HG02759 (cell line): Measurements from ENCODE around the gene HEATR5B.
"Not testable (repeated sequence)": the region's sequence is repeated elsewhere in the genome, so short reads cannot be mapped to it uniquely, and the experiment has no call there.

Experiments used
- ATAC-seq: cut with Tn5 transposase; IDR thresholded peaks from one replicate; pipeline ENCODE4 v1.9.1; 2021; ENCODE audit warnings: mild to moderate bottlenecking, moderate library complexity; ENCODE audit not compliant: unreplicated experiment

HEATR5B gene

GRCh38 chr2:36951027-36951518, 133.1 kb downstream of the HEATR5B start:
- ATAC-seq = no peak

GRCh38 chr2:36949845-36950244, 134.3 kb downstream of the HEATR5B start:
- ATAC-seq = no peak

GRCh38 chr2:36945240-36945639, 138.9 kb downstream of the HEATR5B start:
- ATAC-seq = not testable (repeated sequence)

GRCh38 chr2:36941867-36942266, 142.3 kb downstream of the HEATR5B start:
- no peak for ATAC-seq

GRCh38 chr2:36936526-36936925, 147.6 kb downstream of the HEATR5B start:
- ATAC-seq = not testable (repeated sequence)

GRCh38 chr2:36931688-36932087, 152.5 kb downstream of the HEATR5B start:
- not testable (repeated sequence) for ATAC-seq
